GM23338 (cell line): ENCODE results near the gene SVOPL. TPM values are rescaled to one million over a fixed set of nuclear protein-coding genes. Genes with fewer than 3 reads are reported as not detected.

Experiments
- ATAC-seq: fragments of 200-7000 bp; cut with Tn5 transposase; 3 replicates; pipeline ENCODE4 v1.9.1; 2020
- DNase-seq: peaks from one replicate; pipeline ENCODE4 v3.0.0-alpha.2; 2015; ENCODE audit warnings: low spot score
- H2AFZ ChIP-seq: fragments of 200-600 bp; sonication (generic); 2 replicates; pipeline ENCODE4 v1.8.0; 2016; ENCODE audit warnings: antibody characterized with exemption, mild to moderate bottlenecking, moderate library complexity
- H3F3A ChIP-seq: fragments of 200-600 bp; sonication (generic); replicated peaks from 2 replicates; pipeline ENCODE4 v1.8.0; 2017; ENCODE audit warnings: antibody characterized with exemption, mixed run types, low read depth
- H3K27ac ChIP-seq: fragments of 200-600 bp; sonication (generic); 2 replicates; pipeline ENCODE4 v1.6.1; 2016; ENCODE audit warnings: low read depth
- H3K27me3 ChIP-seq: fragments of 200-600 bp; sonication (generic); 2 replicates; pipeline ENCODE4 v1.8.0; 2016; ENCODE audit warnings: mild to moderate bottlenecking, mixed run types, moderate library complexity; ENCODE audit not compliant: insufficient read depth
- H3K36me3 ChIP-seq: fragments of 200-600 bp; sonication (generic); 2 replicates; pipeline ENCODE4 v1.8.0; 2016; ENCODE audit warnings: mild to moderate bottlenecking; ENCODE audit not compliant: insufficient read depth
- H3K4me1 ChIP-seq: fragments of 200-600 bp; sonication (generic); 2 replicates; pipeline ENCODE4 v1.8.0; 2016; ENCODE audit warnings: mild to moderate bottlenecking, moderate library complexity; ENCODE audit not compliant: insufficient read depth
- H3K4me2 ChIP-seq: fragments of 200-600 bp; sonication (generic); 2 replicates; pipeline ENCODE4 v1.7.1; 2017; ENCODE audit warnings: mixed run types
- H3K4me3 ChIP-seq: fragments of 200-600 bp; sonication (generic); 2 replicates; pipeline ENCODE4 v1.6.1; 2016; ENCODE audit warnings: mixed run types
- H3K79me2 ChIP-seq: fragments of 200-600 bp; sonication (generic); replicated peaks from 2 replicates; pipeline ENCODE4 v1.8.0; 2017; ENCODE audit warnings: mild to moderate bottlenecking; ENCODE audit not compliant: insufficient read depth
- H3K9me2 ChIP-seq: fragments of 200-600 bp; sonication (generic); 2 replicates; pipeline ENCODE4 v1.8.0; 2017; ENCODE audit not compliant: insufficient read depth
- H4K20me1 ChIP-seq: fragments of 200-600 bp; sonication (generic); replicated peaks from 2 replicates; pipeline ENCODE4 v1.8.0; 2017; ENCODE audit warnings: mild to moderate bottlenecking; ENCODE audit not compliant: insufficient read depth
- H3K27ac Mint-ChIP-seq: 2 replicates; pipeline ENCODE4 v1.8.0; 2020; ENCODE audit warnings: inconsistent platforms, mild to moderate bottlenecking, moderate library complexity, mixed read lengths
- H3K27me3 Mint-ChIP-seq: 3 replicates; pipeline ENCODE4 v1.8.0; 2022; ENCODE audit warnings: low read depth, mild to moderate bottlenecking, moderate library complexity, mixed read lengths, inconsistent platforms; ENCODE audit not compliant: insufficient read depth, poor library complexity
- H3K36me3 Mint-ChIP-seq: 3 replicates; pipeline ENCODE4 v1.8.0; 2021; ENCODE audit warnings: low read depth, mild to moderate bottlenecking, inconsistent platforms, moderate library complexity, mixed read lengths
- H3K4me1 Mint-ChIP-seq: 3 replicates; pipeline ENCODE4 v1.8.0; 2020; ENCODE audit warnings: mild to moderate bottlenecking, inconsistent platforms, mixed read lengths
- H3K4me3 Mint-ChIP-seq: 3 replicates; pipeline ENCODE4 v1.8.0; 2021; ENCODE audit warnings: moderate library complexity, mild to moderate bottlenecking, inconsistent platforms, mixed read lengths
- H3K9me3 Mint-ChIP-seq: 3 replicates; pipeline ENCODE4 v1.8.0; 2020; ENCODE audit warnings: moderate library complexity, mild to moderate bottlenecking, inconsistent platforms, mixed read lengths
- CREB1 ChIP-seq: fragments of 250-450 bp; sonication (Bioruptor Pico); IDR thresholded peaks from 2 replicates; pipeline ENCODE4 v1.5.0; 2020; ENCODE audit warnings: low read depth, mild to moderate bottlenecking, moderate library complexity
- EZH2 ChIP-seq: fragments of 200-600 bp; sonication (generic); IDR thresholded peaks from one replicate; pipeline ENCODE4 v1.8.0; 2017; ENCODE audit warnings: antibody characterized with exemption, mild to moderate bottlenecking, low read depth; ENCODE audit not compliant: unreplicated experiment
- EZH2phosphoT487 ChIP-seq: fragments of 200-600 bp; sonication (generic); IDR thresholded peaks from one replicate; pipeline ENCODE4 v1.8.1; 2018; ENCODE audit warnings: antibody characterized with exemption; ENCODE audit not compliant: unreplicated experiment
- JUNB ChIP-seq: IDR thresholded peaks from one replicate; pipeline ENCODE4 v1.6.1; 2016; ENCODE audit warnings: antibody characterized with exemption; ENCODE audit not compliant: unreplicated experiment
- NANOG ChIP-seq: IDR thresholded peaks from 2 replicates; pipeline ENCODE4 v1.6.1; 2016; ENCODE audit warnings: antibody characterized with exemption, borderline replicate concordance
- POLR2AphosphoS5 ChIP-seq: IDR thresholded peaks from 2 replicates; pipeline ENCODE4 v1.6.1; 2016; ENCODE audit warnings: antibody characterized with exemption, low read depth
- REST ChIP-seq: IDR thresholded peaks from one replicate; pipeline ENCODE4 v1.6.1; 2018; ENCODE audit warnings: antibody characterized with exemption; ENCODE audit not compliant: unreplicated experiment
- STAT1 ChIP-seq: IDR thresholded peaks from one replicate; pipeline ENCODE4 v1.6.1; 2016; ENCODE audit warnings: antibody characterized with exemption; ENCODE audit not compliant: unreplicated experiment
- ZNF114 ChIP-seq: fragments of 250-450 bp; sonication (Bioruptor Pico); IDR thresholded peaks from 2 replicates; pipeline ENCODE4 v1.5.0; 2020; ENCODE audit warnings: mild to moderate bottlenecking, moderate library complexity
- ZNF331 ChIP-seq: fragments of 250-450 bp; sonication (Bioruptor Pico); IDR thresholded peaks from 2 replicates; pipeline ENCODE4 v1.5.0; 2020; ENCODE audit warnings: low read depth, mild to moderate bottlenecking, moderate library complexity
- ZNF462 ChIP-seq: fragments of 250-450 bp; sonication (Bioruptor Pico); IDR thresholded peaks from 2 replicates; pipeline ENCODE4 v1.5.0; 2020; ENCODE audit warnings: mild to moderate bottlenecking, moderate library complexity
- polyA plus RNA-seq: library from polyadenylated mRNA; unstranded; fragments of >200 nt; fragmentation: Nextera tagmentation; extraction: Ambion mirVana; gene quantifications from 2 replicates; pipeline ENCODE4 v1.2.1, GENCODE V29; 2016
- total RNA-seq: library from RNA; depleted of rRNA; stranded (reverse); fragments of >200 nt; shearing (Covaris generic); gene quantifications from 2 replicates; pipeline ENCODE4 v1.2.3, GENCODE V29; 2014
- TF ChIP-seq, protein P1 (sequence below): IDR thresholded peaks from 2 replicates; pipeline ENCODE4 v1.6.1; 2016; ENCODE audit warnings: antibody characterized with exemption
- TF ChIP-seq, protein P2 (sequence below), 2 experiments: fragments of 200-600 bp in 1 of 2; sonication (generic) in 1 of 2; conservative IDR thresholded peaks; 2 replicates each; pipeline versions ENCODE4 v1.5.1 to v1.6.1; 2016 to 2017; ENCODE audit warnings: antibody characterized with exemption in 2 of 2, low read depth in 2 of 2, mild to moderate bottlenecking in 2 of 2, moderate library complexity in 1 of 2

Gene SVOPL
- total and polyA plus RNA-seq, 2 experiments from 2014 or later = 1.4 to 2.1 TPM

- Mint-ChIP-seq H3K27ac (peak overlapping the region; percentile 75; the same call in 1 of the 2 replicates), H3K4me3 (no peak overlapping the region), H3K4me1 (no peaks in the 10 kb centered on the region; the same call in 1 of the 3 replicates), H3K27me3 (peaks cover 5% of the 10 kb centered on the region), H3K9me3 (peaks cover 5% of the 10 kb centered on the region; the same call in 2 of the 3 replicates), H3K36me3 (peaks cover 90% of the 10 kb centered on the region)
- 0 out of 2 replicates have a peak, but pooled peaks cover 3% of the 10 kb centered on the region for H4K20me1 ChIP-seq
- ATAC-seq (no peak), DNase-seq (no peak)
- no peaks in the 10 kb centered on the region for H3K4me1 ChIP-seq
- TF ChIP-seq, protein P1, sequence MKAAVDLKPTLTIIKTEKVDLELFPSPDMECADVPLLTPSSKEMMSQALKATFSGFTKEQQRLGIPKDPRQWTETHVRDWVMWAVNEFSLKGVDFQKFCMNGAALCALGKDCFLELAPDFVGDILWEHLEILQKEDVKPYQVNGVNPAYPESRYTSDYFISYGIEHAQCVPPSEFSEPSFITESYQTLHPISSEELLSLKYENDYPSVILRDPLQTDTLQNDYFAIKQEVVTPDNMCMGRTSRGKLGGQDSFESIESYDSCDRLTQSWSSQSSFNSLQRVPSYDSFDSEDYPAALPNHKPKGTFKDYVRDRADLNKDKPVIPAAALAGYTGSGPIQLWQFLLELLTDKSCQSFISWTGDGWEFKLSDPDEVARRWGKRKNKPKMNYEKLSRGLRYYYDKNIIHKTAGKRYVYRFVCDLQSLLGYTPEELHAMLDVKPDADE = no peak
- TF ChIP-seq NANOG = no peak
- no peak for TF ChIP-seq JUNB
- TF ChIP-seq REST = no peak
- no peak for TF ChIP-seq EZH2phosphoT487
- no peak for TF ChIP-seq POLR2AphosphoS5
- no peak for TF ChIP-seq STAT1
- TF ChIP-seq, protein P2, sequence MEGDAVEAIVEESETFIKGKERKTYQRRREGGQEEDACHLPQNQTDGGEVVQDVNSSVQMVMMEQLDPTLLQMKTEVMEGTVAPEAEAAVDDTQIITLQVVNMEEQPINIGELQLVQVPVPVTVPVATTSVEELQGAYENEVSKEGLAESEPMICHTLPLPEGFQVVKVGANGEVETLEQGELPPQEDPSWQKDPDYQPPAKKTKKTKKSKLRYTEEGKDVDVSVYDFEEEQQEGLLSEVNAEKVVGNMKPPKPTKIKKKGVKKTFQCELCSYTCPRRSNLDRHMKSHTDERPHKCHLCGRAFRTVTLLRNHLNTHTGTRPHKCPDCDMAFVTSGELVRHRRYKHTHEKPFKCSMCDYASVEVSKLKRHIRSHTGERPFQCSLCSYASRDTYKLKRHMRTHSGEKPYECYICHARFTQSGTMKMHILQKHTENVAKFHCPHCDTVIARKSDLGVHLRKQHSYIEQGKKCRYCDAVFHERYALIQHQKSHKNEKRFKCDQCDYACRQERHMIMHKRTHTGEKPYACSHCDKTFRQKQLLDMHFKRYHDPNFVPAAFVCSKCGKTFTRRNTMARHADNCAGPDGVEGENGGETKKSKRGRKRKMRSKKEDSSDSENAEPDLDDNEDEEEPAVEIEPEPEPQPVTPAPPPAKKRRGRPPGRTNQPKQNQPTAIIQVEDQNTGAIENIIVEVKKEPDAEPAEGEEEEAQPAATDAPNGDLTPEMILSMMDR (conservative IDR thresholded peaks at IDR 0.05; ENCODE audit: low read depth in 2 of 2) = no peak
- no peak for TF ChIP-seq CREB1 (CRISPR knock-in tag)
- no peak for TF ChIP-seq ZNF331 (CRISPR knock-in tag)
- TF ChIP-seq ZNF114 = no peak
- TF ChIP-seq ZNF462 (CRISPR knock-in tag) = no peak
- TF ChIP-seq EZH2 = no peak
- H3K27me3 ChIP-seq = no peaks in the 10 kb centered on the region
- no peak overlapping the region for H3K4me2 ChIP-seq
- peaks cover 76% of the 10 kb centered on the region for H3K79me2 ChIP-seq
- H3F3A ChIP-seq = peaks cover 9% of the 10 kb centered on the region; the same call in 1 of the 2 replicates
- H3K4me3 ChIP-seq = no peak overlapping the region
- no peaks in the 10 kb centered on the region; the same call in 1 of the 2 replicates for H3K9me2 ChIP-seq
- H3K36me3 ChIP-seq = peaks cover 67% of the 10 kb centered on the region
- H3K27ac ChIP-seq = peak overlapping the region; percentile 62; the same call in 1 of the 2 replicates
- H2AFZ ChIP-seq = no peak overlapping the region
Measured at GRCh38 chr7:138549082-138549481, 152.1 kb downstream of the SVOPL start.
